Left lung (tissue), 10 donors: ENCODE data around the gene KRT77. TPM values are rescaled to one million over a fixed set of nuclear protein-coding genes. Genes with fewer than 3 reads are reported as not detected.

Experiments
- ATAC-seq: fragments of 200-7000 bp; cut with Tn5 transposase; one replicate; pipeline ENCODE4 v1.9.1; 2020; ENCODE audit warnings: moderate library complexity
- DNase-seq, 4 donors: peaks; one replicate each; pipeline ENCODE4 v3.0.0-alpha.2; 2013 to 2020
- H3K27ac ChIP-seq, 2 donors: fragments of 200-600 bp; sonication (generic) in 1 of 2; one replicate each; pipeline versions ENCODE4 v1.5.0 to v1.8.0; 2020 to 2021
- H3K27me3 ChIP-seq, 2 donors: fragments of 200-600 bp; sonication (generic) in 1 of 2; one replicate each; pipeline versions ENCODE4 v1.5.0 to v1.8.0; 2020 to 2021
- H3K36me3 ChIP-seq, 2 donors: fragments of 200-600 bp; sonication (generic) in 1 of 2; one replicate each; pipeline versions ENCODE4 v1.5.0 to v1.8.0; 2020 to 2021
- H3K4me1 ChIP-seq, 2 donors: fragments of 200-600 bp; one replicate each; pipeline ENCODE4 v1.8.0; 2021
- H3K4me3 ChIP-seq, 2 donors: fragments of 200-600 bp; sonication (generic) in 1 of 2; one replicate each; pipeline versions ENCODE4 v1.5.0 to v1.8.0; 2020 to 2021; ENCODE audit warnings: mild to moderate bottlenecking in 1 of 2
- H3K9me3 ChIP-seq, 2 donors: fragments of 200-600 bp; sonication (generic) in 1 of 2; one replicate each; pipeline versions ENCODE4 v1.5.0 to v1.8.0; 2020 to 2021
- intact Hi-C, 2 donors: fragments of 100-400 bp; cut with DNase I; formaldehyde crosslinking; loops; one replicate each; pipeline versions ENCODE4 v1.11.2 to v1.14.2; 2022
- polyA plus RNA-seq, 6 donors: library from polyadenylated mRNA; unstranded; fragments of 120-200 nt; gene quantifications; one replicate each; pipeline ENCODE4 v1.2.1, GENCODE V29; 2013; ENCODE audit not compliant: insufficient read length in 6 of 6
- total RNA-seq, 2 donors: library from RNA; stranded (reverse); fragmentation: NEBNext Ultra II Directional; extraction: Animal tissue kit (Norgen Biotek cat#: 25700); gene quantifications; one replicate each; pipeline ENCODE4 v1.2.1, GENCODE V29; 2021
- TF ChIP-seq, protein P1 (sequence below), 2 donors: fragments of 200-600 bp; sonication (generic) in 1 of 2; IDR thresholded peaks; one replicate each; pipeline versions ENCODE4 v1.5.0 to v1.8.0; 2021; ENCODE audit warnings: antibody characterized with exemption in 2 of 2
- donor health status: DM: no; HTN: yes; CAD: no.
- donor health status: DM: no; HTN: no; CAD: no.

Gene KRT77
- total and polyA plus RNA-seq, 8 donors, result not detected

DNA sequence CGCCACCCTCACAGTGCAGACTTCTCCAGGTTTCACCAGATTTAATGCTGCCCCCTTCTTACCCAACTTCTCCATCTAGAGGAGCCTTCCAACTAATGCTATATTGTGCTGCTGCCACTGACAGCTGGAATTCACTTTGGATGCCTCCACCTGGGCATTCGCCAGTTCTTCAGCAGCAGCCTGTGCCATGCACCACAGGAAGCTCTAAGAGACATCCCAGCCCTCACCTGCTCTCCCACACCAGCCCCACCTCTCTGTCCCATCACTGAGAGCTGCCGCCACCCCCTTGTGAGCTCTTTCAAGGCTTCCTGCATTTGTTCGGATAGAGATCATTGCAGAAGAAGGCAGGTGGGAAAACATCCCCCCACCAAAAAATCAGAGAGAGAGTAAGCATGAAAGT, 46.7 kb downstream of the KRT77 start:
- no peaks in the 10 kb centered on the region for H3K4me1 ChIP-seq
- TF ChIP-seq, protein P1, sequence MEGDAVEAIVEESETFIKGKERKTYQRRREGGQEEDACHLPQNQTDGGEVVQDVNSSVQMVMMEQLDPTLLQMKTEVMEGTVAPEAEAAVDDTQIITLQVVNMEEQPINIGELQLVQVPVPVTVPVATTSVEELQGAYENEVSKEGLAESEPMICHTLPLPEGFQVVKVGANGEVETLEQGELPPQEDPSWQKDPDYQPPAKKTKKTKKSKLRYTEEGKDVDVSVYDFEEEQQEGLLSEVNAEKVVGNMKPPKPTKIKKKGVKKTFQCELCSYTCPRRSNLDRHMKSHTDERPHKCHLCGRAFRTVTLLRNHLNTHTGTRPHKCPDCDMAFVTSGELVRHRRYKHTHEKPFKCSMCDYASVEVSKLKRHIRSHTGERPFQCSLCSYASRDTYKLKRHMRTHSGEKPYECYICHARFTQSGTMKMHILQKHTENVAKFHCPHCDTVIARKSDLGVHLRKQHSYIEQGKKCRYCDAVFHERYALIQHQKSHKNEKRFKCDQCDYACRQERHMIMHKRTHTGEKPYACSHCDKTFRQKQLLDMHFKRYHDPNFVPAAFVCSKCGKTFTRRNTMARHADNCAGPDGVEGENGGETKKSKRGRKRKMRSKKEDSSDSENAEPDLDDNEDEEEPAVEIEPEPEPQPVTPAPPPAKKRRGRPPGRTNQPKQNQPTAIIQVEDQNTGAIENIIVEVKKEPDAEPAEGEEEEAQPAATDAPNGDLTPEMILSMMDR (IDR thresholded peaks at IDR 0.05), result no peak
- H3K9me3 ChIP-seq, result no peaks in the 10 kb centered on the region
- H3K27ac ChIP-seq, result no peak overlapping the region
- no peak overlapping the region for H3K4me3 ChIP-seq
- no peak for DNase-seq
- peaks cover 0 to 43% of the 10 kb centered on the region in 2 donors for H3K27me3 ChIP-seq
- intact Hi-C loops, result no loop called here
- no peaks in the 10 kb centered on the region for H3K36me3 ChIP-seq
- ATAC-seq, result no peak

DNA sequence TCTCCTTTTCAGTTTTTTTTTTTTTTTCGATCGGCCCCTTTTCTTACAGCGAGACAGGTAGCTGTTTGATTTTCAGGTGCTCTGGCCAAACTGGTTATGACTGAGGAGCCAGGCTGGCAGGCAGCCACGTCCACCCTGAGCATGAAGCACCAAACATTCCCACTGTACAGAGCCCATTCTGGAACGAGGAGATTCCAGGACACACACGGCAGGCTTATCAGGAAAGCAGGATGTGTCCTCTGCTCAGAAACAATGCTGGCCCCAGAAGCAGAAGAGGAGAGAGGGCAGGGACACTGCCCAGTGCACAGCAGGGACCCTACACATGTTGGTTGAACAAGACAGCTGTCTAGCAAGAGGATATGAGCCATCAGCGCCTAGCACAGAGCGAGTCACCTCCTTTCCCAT, 47.6 kb downstream of the KRT77 start:
- intact Hi-C loops, result no loop called here
- H3K4me3 ChIP-seq, result no peak overlapping the region
- TF ChIP-seq, protein P1 (IDR thresholded peaks at IDR 0.05), result no peak
- H3K27ac ChIP-seq, result no peak overlapping the region
- H3K36me3 ChIP-seq, result no peaks in the 10 kb centered on the region
- H3K4me1 ChIP-seq, result no peaks in the 10 kb centered on the region
- H3K27me3 ChIP-seq, result peaks cover 0 to 52% of the 10 kb centered on the region in 2 donors
- H3K9me3 ChIP-seq, result no peaks in the 10 kb centered on the region
- DNase-seq (peak in 2 of 4 donors; percentile 8 to 50), ATAC-seq (peak; percentile 85)

DNA sequence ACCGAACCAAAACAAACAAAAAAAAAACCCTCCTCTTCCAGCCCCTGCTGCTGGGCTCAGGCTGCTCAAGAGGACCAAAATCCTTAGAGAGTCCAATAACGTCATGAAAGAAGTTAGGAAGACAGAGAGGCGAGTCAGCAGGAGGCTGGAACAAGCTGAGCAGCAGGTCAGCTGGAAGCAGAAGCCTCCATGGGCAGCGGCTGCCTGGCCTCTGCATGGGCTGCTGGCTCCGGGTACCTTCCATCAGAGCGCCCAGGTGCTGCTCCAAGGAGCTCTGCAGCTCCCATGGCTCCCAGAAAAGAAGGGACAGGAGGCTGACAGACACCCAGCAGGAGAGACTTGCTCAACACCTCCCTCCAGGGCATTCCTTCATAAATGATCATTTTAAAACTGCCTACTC, 48.1 kb downstream of the KRT77 start:
- no peak overlapping the region for H3K27ac ChIP-seq
- no peaks in the 10 kb centered on the region for H3K36me3 ChIP-seq
- peaks cover 0 to 52% of the 10 kb centered on the region in 2 donors for H3K27me3 ChIP-seq
- TF ChIP-seq, protein P1 (IDR thresholded peaks at IDR 0.05), result no peak
- no peaks in the 10 kb centered on the region for H3K4me1 ChIP-seq
- no peaks in the 10 kb centered on the region for H3K9me3 ChIP-seq
- DNase-seq, result no peak
- H3K4me3 ChIP-seq, result no peak overlapping the region
- ATAC-seq, result peak; percentile 25
- intact Hi-C loops, result no loop called here

DNA sequence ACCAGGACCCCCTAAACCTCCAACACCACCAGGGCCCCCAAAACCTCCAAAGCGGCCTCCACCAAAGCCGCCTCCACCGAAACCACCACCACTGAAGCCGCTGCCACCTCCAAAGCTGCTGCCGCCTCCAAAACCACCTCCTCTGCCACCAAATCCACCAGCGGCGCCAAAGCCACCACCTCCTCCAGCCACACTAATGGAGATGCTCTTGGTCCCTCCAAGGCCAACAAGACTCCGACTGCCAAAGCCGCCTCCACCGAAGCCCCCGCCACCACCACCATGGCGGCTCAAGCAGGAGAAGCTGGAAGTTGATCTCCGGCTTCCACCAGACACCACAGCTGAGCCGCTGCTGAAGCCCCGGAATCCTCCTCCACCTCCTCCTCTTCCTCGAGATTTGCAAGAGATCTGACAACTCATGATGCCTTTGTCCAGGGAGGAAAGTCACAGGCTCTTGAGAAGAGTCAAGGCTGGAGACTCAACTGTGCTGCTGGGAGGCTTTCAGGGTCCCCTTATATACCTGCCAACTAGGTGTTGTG, 51.5 kb downstream of the KRT77 start, which contains the start of gene KRT2:
Gene KRT2 (minus strand): TSS at position 486 of the 536 bp plus-strand sequence. CDS start 69 bp downstream, at position 417.
- H3K9me3 ChIP-seq, result no peaks in the 10 kb centered on the region
- peaks cover 0 to 41% of the 10 kb centered on the region in 2 donors for H3K27me3 ChIP-seq
- no peak within 1 kb of the TSS for H3K4me3 ChIP-seq
- TF ChIP-seq, protein P1 (IDR thresholded peaks at IDR 0.05), result no peak
- intact Hi-C loops, result no loop called here
- DNase-seq (no peak), ATAC-seq (no peak)
- no peaks in the 10 kb centered on the region for H3K36me3 ChIP-seq
- no peak within 1 kb of the TSS for H3K27ac ChIP-seq
- H3K4me1 ChIP-seq, result no peaks in the 10 kb centered on the region

DNA sequence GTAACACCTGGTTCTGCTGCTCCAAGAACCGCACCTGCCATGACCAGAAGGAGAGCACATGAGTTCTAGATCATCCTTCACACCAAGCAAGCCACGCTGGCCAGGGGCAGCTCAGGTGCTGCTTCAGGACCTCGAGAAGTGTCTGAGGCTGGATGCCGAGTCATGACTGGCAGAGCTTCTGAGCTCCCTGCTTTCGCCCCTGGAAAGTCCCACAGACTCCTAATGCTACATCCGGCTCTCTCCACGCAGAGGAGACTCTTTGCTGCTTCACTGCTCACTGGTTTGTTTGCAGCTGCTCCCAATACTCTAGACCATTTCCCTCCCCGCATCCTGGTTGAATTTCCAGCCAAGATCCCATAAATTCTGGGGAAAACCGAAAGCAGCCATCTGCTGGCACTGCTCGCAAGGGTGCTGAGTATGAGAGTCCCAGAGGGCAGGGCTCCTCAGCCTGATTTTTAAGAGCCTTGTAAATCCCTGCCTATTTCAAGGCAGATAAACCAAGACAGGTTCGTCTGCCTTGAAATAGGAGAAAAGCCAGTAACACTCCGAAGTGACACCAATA, 52.7 kb downstream of the KRT77 start:
- no peak overlapping the region for H3K27ac ChIP-seq
- ATAC-seq (no peak), DNase-seq (no peak)
- no peaks in the 10 kb centered on the region for H3K9me3 ChIP-seq
- no peaks in the 10 kb centered on the region for H3K4me1 ChIP-seq
- TF ChIP-seq, protein P1 (IDR thresholded peaks at IDR 0.05), result no peak
- no peak overlapping the region for H3K4me3 ChIP-seq
- H3K36me3 ChIP-seq, result no peaks in the 10 kb centered on the region
- peaks cover 0 to 41% of the 10 kb centered on the region in 2 donors for H3K27me3 ChIP-seq
- intact Hi-C loops, result no loop called here
